ENCODE measurements around the gene STK24.

Gene STK24

GRCh38 chr13:98415326-98416070 is 161.4 kb downstream of the STK24 start:
- no peak for TF ChIP-seq EGR1 (IDR thresholded peaks at IDR 0.05)

DNA sequence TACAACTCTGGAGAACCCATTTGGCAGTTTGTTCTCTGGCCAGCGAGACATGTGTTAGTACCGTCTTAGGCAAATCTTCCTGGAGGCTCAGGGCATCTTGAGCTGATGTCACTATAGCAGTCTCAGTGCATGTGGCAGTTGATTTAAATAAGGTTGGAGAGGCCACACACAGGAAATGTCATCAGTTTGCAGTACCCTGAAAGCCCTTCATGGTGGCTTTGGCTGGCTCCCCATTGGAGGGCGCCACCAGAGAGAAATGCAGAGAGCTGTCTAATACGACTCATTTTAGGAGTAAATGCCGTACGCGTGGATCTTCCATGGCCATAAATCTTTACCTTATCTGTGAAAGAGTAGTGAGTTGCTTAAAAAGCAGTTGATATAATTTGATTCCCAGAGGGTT is 163.1 kb downstream of the STK24 start:
- TF ChIP-seq TEAD4 (IDR thresholded peaks at IDR 0.05) (no peak), CREB1 (IDR thresholded peaks at IDR 0.05; ENCODE audit: low read depth) (no peak), MAX (IDR thresholded peaks at IDR 0.05) (no peak), TCF12 (IDR thresholded peaks at IDR 0.05; ENCODE audit: low read depth) (no peak), NFIC (IDR thresholded peaks at IDR 0.05) (no peak), EGR1 (IDR thresholded peaks at IDR 0.05) (no peak), EP300 (IDR thresholded peaks at IDR 0.05; ENCODE audit: borderline replicate concordance) (no peak), YY1 (IDR thresholded peaks at IDR 0.05; ENCODE audit: low read depth) (no peak), TAF1 (IDR thresholded peaks at IDR 0.05; ENCODE audit: low read depth) (no peak), ZBTB7A (IDR thresholded peaks at IDR 0.05; ENCODE audit: low read depth) (no peak), RAD21 (IDR thresholded peaks at IDR 0.05; ENCODE audit: low read depth) (no peak), CEBPB (IDR thresholded peaks at IDR 0.05) (no peak), FOXM1 (IDR thresholded peaks at IDR 0.05; ENCODE audit: borderline replicate concordance, low read depth) (no peak)
- TF ChIP-seq, protein P1, sequence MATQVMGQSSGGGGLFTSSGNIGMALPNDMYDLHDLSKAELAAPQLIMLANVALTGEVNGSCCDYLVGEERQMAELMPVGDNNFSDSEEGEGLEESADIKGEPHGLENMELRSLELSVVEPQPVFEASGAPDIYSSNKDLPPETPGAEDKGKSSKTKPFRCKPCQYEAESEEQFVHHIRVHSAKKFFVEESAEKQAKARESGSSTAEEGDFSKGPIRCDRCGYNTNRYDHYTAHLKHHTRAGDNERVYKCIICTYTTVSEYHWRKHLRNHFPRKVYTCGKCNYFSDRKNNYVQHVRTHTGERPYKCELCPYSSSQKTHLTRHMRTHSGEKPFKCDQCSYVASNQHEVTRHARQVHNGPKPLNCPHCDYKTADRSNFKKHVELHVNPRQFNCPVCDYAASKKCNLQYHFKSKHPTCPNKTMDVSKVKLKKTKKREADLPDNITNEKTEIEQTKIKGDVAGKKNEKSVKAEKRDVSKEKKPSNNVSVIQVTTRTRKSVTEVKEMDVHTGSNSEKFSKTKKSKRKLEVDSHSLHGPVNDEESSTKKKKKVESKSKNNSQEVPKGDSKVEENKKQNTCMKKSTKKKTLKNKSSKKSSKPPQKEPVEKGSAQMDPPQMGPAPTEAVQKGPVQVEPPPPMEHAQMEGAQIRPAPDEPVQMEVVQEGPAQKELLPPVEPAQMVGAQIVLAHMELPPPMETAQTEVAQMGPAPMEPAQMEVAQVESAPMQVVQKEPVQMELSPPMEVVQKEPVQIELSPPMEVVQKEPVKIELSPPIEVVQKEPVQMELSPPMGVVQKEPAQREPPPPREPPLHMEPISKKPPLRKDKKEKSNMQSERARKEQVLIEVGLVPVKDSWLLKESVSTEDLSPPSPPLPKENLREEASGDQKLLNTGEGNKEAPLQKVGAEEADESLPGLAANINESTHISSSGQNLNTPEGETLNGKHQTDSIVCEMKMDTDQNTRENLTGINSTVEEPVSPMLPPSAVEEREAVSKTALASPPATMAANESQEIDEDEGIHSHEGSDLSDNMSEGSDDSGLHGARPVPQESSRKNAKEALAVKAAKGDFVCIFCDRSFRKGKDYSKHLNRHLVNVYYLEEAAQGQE (IDR thresholded peaks at IDR 0.05; ENCODE audit: low read depth), result no peak
- TF ChIP-seq, protein P2, sequence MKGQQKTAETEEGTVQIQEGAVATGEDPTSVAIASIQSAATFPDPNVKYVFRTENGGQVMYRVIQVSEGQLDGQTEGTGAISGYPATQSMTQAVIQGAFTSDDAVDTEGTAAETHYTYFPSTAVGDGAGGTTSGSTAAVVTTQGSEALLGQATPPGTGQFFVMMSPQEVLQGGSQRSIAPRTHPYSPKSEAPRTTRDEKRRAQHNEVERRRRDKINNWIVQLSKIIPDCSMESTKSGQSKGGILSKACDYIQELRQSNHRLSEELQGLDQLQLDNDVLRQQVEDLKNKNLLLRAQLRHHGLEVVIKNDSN (IDR thresholded peaks at IDR 0.05), result no peak

DNA sequence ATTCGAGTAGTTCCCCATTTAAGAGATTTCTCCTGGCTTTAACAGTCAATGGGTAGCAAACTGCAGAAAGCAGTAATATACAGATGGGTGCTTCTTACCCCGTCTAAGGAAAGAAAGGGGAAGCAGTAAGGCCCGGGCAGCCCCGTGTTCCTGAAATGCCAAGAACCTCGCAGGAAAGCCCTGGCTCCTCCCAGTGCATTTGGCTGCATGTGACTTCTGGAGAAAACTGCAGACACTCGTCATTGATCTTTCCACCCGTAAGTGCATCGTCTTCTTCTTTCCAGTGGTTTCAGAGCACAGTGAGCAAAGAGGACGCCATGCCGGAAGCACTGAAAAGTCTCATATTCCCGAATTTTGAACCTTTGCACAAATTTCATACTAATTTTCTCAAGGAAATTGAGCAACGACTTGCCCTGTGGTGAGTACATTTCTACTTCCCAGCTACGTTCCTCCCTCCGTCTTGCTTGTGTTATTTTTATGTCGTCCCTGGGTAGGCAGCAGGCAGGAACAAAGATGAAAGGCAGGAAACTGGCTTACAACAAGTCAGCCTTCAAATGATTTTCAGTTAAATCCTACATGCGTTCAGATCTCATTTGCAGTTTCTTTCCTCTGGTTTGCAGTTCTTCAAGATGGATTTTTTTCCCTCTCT is 165.2 kb downstream of the STK24 start:
- TF ChIP-seq NFIC (IDR thresholded peaks at IDR 0.05) (no peak), MAX (IDR thresholded peaks at IDR 0.05) (no peak), YY1 (IDR thresholded peaks at IDR 0.05; ENCODE audit: low read depth) (no peak), RAD21 (IDR thresholded peaks at IDR 0.05; ENCODE audit: low read depth) (no peak), TCF12 (IDR thresholded peaks at IDR 0.05; ENCODE audit: low read depth) (no peak), TEAD4 (IDR thresholded peaks at IDR 0.05) (no peak), EP300 (IDR thresholded peaks at IDR 0.05; ENCODE audit: borderline replicate concordance) (no peak), CEBPB (IDR thresholded peaks at IDR 0.05) (no peak), TAF1 (IDR thresholded peaks at IDR 0.05; ENCODE audit: low read depth) (no peak), FOXM1 (IDR thresholded peaks at IDR 0.05; ENCODE audit: borderline replicate concordance, low read depth) (no peak), CREB1 (IDR thresholded peaks at IDR 0.05; ENCODE audit: low read depth) (no peak), ZBTB7A (IDR thresholded peaks at IDR 0.05; ENCODE audit: low read depth) (no peak), EGR1 (IDR thresholded peaks at IDR 0.05) (no peak)
- TF ChIP-seq, protein P2 (IDR thresholded peaks at IDR 0.05), result no peak
- TF ChIP-seq, protein P1 (IDR thresholded peaks at IDR 0.05; ENCODE audit: low read depth), result no peak

DNA sequence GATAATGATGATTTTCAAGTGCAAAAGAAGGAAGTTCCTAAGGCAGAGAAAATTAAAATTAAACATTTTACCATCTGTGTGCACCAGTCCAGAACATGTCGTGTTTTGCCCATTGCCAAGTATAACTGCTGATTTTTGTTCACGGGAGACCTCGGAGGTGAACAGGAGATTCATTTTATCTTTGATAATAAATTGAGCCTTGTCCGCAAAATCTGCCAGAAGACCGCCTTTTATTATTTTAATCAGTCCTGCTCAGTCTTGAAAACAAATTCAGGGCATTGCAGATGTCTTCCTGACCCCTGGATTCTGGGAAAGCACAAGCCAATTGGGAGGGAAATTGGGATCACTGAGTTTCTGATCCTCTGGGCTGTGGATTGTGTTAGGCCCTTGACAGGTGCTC is 165.9 kb downstream of the STK24 start:
- TF ChIP-seq FOXM1 (IDR thresholded peaks at IDR 0.05; ENCODE audit: borderline replicate concordance, low read depth) (no peak), MAX (IDR thresholded peaks at IDR 0.05) (no peak), CEBPB (IDR thresholded peaks at IDR 0.05) (no peak), YY1 (IDR thresholded peaks at IDR 0.05; ENCODE audit: low read depth) (no peak), ZBTB7A (IDR thresholded peaks at IDR 0.05; ENCODE audit: low read depth) (no peak), EGR1 (IDR thresholded peaks at IDR 0.05) (no peak), TAF1 (IDR thresholded peaks at IDR 0.05; ENCODE audit: low read depth) (no peak), TCF12 (IDR thresholded peaks at IDR 0.05; ENCODE audit: low read depth) (no peak), RAD21 (IDR thresholded peaks at IDR 0.05; ENCODE audit: low read depth) (no peak), NFIC (IDR thresholded peaks at IDR 0.05) (no peak), TEAD4 (IDR thresholded peaks at IDR 0.05) (no peak), EP300 (IDR thresholded peaks at IDR 0.05; ENCODE audit: borderline replicate concordance) (no peak), CREB1 (IDR thresholded peaks at IDR 0.05; ENCODE audit: low read depth) (no peak)
- TF ChIP-seq, protein P2 (IDR thresholded peaks at IDR 0.05), result no peak
- TF ChIP-seq, protein P1 (IDR thresholded peaks at IDR 0.05; ENCODE audit: low read depth), result no peak
